ENCODE results near the gene RCAN3.
"Not testable (repeated sequence)": the region's sequence is repeated elsewhere in the genome, so short reads cannot be mapped to it uniquely, and the experiment has no call there.

RCAN3 gene

GRCh38 chr1:24486331-24487065 is 16.1 kb upstream of the RCAN3 start:
- DNase-seq (ENCODE audit: low read depth), result no peak

- no peak for DNase-seq (ENCODE audit: low read depth)
Observed at GRCh38 chr1:24487455-24487854, 15.2 kb upstream of the RCAN3 start.

- DNase-seq (ENCODE audit: low read depth), result not testable (repeated sequence)
Observed at GRCh38 chr1:24488159-24488558, 14.5 kb upstream of the RCAN3 start.

- no peak for DNase-seq (ENCODE audit: low read depth)
Observed at GRCh38 chr1:24489674-24490073, 13.0 kb upstream of the RCAN3 start.

- DNase-seq (ENCODE audit: low read depth), result no peak
Observed at GRCh38 chr1:24490101-24490781, 12.4 kb upstream of the RCAN3 start.

- DNase-seq (ENCODE audit: low read depth), result no peak
Observed at GRCh38 chr1:24491577-24492360, 10.9 kb upstream of the RCAN3 start.

- not testable (repeated sequence) for DNase-seq (ENCODE audit: low read depth)
Observed at GRCh38 chr1:24492935-24493334, 9.7 kb upstream of the RCAN3 start.

- no peak for DNase-seq (ENCODE audit: low read depth)
Observed at GRCh38 chr1:24493785-24494184, 8.9 kb upstream of the RCAN3 start.

GRCh38 chr1:24498589-24498988 is 4.0 kb upstream of the RCAN3 start:
- no peak for DNase-seq (ENCODE audit: low read depth)

- DNase-seq (ENCODE audit: low read depth), result no peak
Observed at GRCh38 chr1:24500448-24501048, 2.1 kb upstream of the RCAN3 start.

GRCh38 chr1:24501371-24502064 is 1.1 kb upstream of the RCAN3 start:
- DNase-seq (ENCODE audit: low read depth), result no peak

GRCh38 chr1:24502065-24502708 is 449 bp upstream of the RCAN3 start:
- DNase-seq (ENCODE audit: low read depth), result no peak

GRCh38 chr1:24503059-24503751 is 569 bp downstream of the RCAN3 start:
- DNase-seq (ENCODE audit: low read depth), result no peak

- DNase-seq (ENCODE audit: low read depth), result no peak
Observed at GRCh38 chr1:24503870-24504523, 1.4 kb downstream of the RCAN3 start.

GRCh38 chr1:24504560-24504959 is 1.9 kb downstream of the RCAN3 start:
- no peak for DNase-seq (ENCODE audit: low read depth)

GRCh38 chr1:24505816-24506215 is 3.2 kb downstream of the RCAN3 start:
- DNase-seq (ENCODE audit: low read depth), result no peak

GRCh38 chr1:24506691-24507381 is 4.2 kb downstream of the RCAN3 start:
- DNase-seq (ENCODE audit: low read depth), result no peak

- DNase-seq (ENCODE audit: low read depth), result no peak
Observed at GRCh38 chr1:24507405-24507804, 4.8 kb downstream of the RCAN3 start.

GRCh38 chr1:24508911-24509310 is 6.3 kb downstream of the RCAN3 start:
- no peak for DNase-seq (ENCODE audit: low read depth)

- no peak for DNase-seq (ENCODE audit: low read depth)
Observed at GRCh38 chr1:24513706-24514105, 11.1 kb downstream of the RCAN3 start.
